ENCODE results near the gene CTNS. TPM values are rescaled to one million over a fixed set of nuclear protein-coding genes. Genes with fewer than 3 reads are reported as not detected.

The CTNS gene
- total RNA-seq = 14.5 and 17.2 TPM in 2 replicates

DNA sequence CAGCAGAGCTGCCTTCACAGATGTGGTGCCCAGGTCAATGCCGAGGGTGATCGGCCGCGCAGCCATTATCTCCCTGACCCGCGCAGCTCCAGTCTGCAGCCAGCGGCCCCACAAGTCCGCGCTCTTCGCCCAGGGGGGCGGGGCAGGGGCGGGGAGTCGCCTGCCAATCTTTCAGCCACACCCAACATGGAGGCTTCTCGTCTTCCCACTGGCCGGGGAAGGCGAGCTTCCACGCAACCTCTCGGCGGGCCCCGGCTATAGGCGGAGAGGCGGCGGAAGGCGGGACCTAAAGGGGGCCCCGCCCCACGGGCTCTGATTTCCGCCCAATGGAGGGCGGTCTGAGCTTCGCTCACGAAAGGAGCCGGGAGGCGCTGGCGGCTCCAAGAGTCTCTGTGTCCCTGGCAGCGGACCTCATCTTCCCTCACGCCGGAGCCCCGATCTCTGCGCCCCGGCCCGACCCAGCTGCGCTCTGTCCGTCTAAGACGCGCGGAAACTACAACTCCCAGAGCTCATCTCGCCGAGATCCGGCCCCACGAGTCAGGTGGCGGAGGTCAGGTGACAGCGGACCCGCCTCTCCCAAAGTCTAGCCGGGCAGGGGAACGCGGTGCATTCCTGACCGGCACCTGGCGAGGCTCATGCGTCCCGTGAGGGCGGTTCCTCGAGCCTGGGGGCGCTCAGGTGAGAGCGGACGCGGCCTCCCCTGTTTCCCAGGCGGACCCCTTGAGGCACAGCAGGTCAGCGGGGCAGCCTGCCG lies at the start of gene CTNS, which contains the start of gene SHPK:
CTNS (plus strand) TSS at position 607 of the 754 bp plus-strand sequence. CDS start 3,447 bp downstream, outside the sequence.
SHPK (minus strand) TSS at position 97 of the 754 bp plus-strand sequence; CDS start at position 66, 31 bp downstream.

DNA sequence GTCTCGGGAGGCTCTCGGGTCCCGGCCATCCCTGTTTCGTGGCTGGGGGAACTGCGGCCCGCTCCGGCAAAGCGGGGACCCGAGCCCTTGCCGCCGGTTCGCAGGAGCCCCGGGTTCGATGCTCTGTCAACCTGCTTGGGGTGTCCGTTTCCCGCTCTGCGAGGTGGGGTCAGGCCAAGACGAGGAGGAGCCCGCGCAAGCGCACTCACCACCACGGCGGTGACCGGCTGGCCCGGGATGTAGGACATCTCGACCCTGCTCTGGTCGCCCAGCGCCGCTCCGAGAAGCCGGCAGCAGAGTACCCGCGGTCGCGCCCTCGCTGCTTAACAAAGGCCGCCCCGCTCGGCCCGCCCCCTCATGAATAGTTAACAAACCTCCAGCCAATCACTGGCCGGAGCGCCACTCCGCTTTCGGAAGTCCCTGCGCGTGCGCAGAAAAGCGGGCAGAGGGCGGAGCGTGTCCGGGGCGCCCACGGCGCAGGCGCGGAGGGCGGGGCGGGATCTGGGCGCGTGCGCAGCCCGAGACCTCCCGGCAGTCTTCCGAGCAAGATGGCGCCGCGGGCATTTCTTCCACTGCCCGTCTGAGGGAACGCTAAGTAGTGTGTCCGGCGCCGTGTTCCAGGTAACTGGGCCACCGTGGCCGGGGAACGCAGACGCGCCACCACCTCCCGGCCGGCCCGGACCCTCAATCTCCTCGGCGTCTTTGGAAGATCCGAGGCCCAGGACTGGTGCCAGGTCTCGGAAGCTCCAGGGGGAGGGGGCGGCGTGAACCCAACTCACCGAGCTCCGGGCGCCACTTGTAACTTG lies 31.9 kb downstream of the CTNS start, which contains the start of the genes EMC6 and TAX1BP3:
EMC6 (plus strand) TSS at position 534 of the 806 bp plus-strand sequence. CDS start 335 bp downstream, outside the sequence.
TAX1BP3 (minus strand) TSS at position 300 of the 806 bp plus-strand sequence; CDS start at position 248, 52 bp downstream.

DNA sequence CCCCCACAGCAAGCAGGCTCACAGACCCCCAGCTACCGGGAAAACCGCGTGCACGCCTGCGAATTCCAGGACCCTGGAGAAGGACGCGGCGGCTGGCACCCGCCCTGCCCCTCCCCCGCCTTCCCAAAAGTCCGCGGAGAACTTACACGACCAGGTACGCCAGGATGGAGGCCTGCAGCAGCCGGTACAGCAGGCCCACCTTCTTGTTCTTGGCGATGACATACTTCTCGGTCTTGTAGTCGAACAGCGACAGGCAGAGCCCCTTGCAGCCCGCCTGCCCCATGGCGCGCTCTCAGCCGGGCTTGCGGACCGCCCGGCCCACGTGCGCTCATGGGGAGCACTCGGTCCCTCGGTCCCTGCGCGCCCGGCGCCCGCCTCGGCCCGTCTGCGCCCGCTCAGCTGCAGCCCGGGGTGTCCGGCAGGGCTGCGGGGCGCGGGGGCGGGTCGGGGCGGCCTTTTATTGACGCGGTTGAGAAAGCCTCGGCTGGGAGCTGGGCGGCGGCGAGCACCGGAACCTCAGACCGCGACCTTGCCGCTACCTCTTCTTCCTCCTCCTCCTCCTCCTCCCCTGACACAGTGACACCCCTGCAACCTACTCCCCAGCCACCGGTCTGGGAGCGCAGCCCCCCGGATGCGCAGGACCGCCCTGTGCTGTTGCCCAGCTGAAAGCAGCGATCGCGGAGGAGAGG lies 59.3 kb downstream of the CTNS start, which contains the start of gene P2RX5:
P2RX5 (minus strand) TSS at position 433 of the 689 bp plus-strand sequence; CDS start at position 283, 150 bp downstream.

Other genes starting within 250 kb of the CTNS start
- not detected in 2 replicates for gene OR1E1, start 238.3 kb upstream of the CTNS start, total RNA-seq
- not detected in 2 replicates for gene OR3A3, start 225.4 kb upstream of the CTNS start, total RNA-seq
- not detected in 2 replicates for gene OR1E2, start 202.9 kb upstream of the CTNS start, total RNA-seq
- 0.33 TPM in 1 of 2 replicates, not detected in the other for gene SPATA22, start 164.9 kb upstream of the CTNS start, total RNA-seq
- not detected in 2 replicates for gene ASPA, start 160.8 kb upstream of the CTNS start, total RNA-seq
- under 0.01 TPM in 1 of 2 replicates, not detected in the other for gene TRPV3, start 78.9 kb upstream of the CTNS start, total RNA-seq
- 0.22 and 0.43 TPM in 2 replicates for gene TRPV1, start 27.3 kb upstream of the CTNS start, total RNA-seq
- 8.5 and 15.3 TPM in 2 replicates for gene SHPK, start 510 bp upstream of the CTNS start, total RNA-seq
- gene TAX1BP3, start 31.8 kb downstream of the CTNS start, total RNA-seq = 160 and 180 TPM in 2 replicates
- gene EMC6, start 32.1 kb downstream of the CTNS start, total RNA-seq = 11.4 and 16.3 TPM in 2 replicates
- gene P2RX5, start 59.4 kb downstream of the CTNS start, total RNA-seq = 0.11 and 0.17 TPM in 2 replicates
- 1.1 and 1.4 TPM in 2 replicates for gene HASPIN, start 87.1 kb downstream of the CTNS start, total RNA-seq
- 16.6 and 16.7 TPM in 2 replicates for gene ITGAE, start 164.4 kb downstream of the CTNS start, total RNA-seq
- gene NCBP3, start 209.5 kb downstream of the CTNS start, total RNA-seq = 14.8 and 19.3 TPM in 2 replicates

Measured in dermis lymphatic vessel endothelial cell (primary cell).